WI38 (cell line): ENCODE measurements around the gene LRRK1.

Experiments used
- H3K4me3 ChIP-seq: 2 replicates; pipeline ENCODE4 v1.5.1; 2011; ENCODE audit warnings: low read depth, mild to moderate bottlenecking, control low read depth, low read length
- TF ChIP-seq, protein P1 (sequence below): IDR thresholded peaks from 2 replicates; pipeline ENCODE4 v1.5.1; 2012; ENCODE audit warnings: low read depth, mild to moderate bottlenecking, control low read depth, low read length

Gene LRRK1

DNA sequence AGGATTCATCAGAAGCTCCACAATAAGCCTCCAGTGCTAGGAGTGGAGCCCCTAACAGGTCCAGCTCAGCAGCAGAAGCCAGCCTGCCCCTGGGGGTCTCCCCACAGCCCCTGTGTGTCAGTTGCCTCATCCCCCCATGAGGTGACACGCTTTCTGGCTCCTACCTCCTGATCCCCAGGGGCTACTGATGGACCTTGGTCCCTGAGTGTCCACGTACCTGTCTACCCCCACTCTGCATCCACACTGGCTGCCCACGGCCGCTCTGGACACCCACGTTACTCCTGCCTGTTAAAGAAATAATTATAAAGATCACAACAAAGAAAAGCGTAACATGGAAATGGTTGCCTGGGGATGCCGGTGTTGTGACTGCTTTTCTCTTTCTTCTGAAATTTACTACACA is 189.6 kb downstream of the LRRK1 start:
- H3K4me3 ChIP-seq, result no peak overlapping the region
- TF ChIP-seq, protein P1, sequence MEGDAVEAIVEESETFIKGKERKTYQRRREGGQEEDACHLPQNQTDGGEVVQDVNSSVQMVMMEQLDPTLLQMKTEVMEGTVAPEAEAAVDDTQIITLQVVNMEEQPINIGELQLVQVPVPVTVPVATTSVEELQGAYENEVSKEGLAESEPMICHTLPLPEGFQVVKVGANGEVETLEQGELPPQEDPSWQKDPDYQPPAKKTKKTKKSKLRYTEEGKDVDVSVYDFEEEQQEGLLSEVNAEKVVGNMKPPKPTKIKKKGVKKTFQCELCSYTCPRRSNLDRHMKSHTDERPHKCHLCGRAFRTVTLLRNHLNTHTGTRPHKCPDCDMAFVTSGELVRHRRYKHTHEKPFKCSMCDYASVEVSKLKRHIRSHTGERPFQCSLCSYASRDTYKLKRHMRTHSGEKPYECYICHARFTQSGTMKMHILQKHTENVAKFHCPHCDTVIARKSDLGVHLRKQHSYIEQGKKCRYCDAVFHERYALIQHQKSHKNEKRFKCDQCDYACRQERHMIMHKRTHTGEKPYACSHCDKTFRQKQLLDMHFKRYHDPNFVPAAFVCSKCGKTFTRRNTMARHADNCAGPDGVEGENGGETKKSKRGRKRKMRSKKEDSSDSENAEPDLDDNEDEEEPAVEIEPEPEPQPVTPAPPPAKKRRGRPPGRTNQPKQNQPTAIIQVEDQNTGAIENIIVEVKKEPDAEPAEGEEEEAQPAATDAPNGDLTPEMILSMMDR, result no peak

DNA sequence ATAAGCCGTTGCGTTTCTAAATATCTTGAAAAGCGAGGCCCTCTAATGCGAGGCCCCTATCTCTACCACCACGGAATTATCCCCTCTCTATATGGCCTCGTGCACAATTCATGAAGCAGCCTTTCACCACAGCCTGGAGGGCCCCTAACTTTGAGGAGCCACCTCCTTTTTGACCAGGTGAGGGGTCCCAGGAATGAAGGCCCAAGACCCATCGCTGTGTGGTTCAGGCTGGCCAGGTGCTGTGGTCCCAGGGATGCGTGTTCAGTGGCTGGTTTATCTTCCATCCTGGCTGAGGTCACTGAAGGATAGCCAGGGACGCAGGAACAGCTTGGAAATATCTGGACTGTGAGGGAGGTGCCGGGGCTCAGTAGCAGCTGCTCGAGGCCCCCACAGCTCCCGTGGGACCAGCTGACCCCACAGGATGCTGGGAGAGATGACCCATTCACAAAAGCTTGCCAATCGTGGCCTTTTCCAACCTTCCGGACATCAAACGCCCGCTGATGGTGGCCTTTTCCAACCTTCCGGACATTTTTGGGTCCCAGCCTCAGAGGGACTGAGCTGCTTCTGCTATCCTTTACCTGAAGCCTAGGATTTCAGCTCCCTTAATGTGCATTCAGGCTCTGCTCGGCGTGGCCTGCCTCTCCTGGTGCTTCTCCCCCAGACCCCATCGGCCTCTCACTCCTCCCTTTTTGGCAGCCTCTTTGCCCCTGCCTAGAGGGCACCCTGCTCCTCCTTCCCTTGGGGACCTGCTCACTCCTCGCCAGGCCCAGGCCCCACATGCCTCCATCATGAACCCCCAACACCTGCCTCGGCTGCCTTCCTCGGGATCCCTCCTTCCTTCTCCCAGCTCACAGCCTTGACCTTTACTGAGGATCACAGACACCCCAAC is 191.8 kb downstream of the LRRK1 start:
- TF ChIP-seq, protein P1, result no peak
- H3K4me3 ChIP-seq, result no peak overlapping the region

DNA sequence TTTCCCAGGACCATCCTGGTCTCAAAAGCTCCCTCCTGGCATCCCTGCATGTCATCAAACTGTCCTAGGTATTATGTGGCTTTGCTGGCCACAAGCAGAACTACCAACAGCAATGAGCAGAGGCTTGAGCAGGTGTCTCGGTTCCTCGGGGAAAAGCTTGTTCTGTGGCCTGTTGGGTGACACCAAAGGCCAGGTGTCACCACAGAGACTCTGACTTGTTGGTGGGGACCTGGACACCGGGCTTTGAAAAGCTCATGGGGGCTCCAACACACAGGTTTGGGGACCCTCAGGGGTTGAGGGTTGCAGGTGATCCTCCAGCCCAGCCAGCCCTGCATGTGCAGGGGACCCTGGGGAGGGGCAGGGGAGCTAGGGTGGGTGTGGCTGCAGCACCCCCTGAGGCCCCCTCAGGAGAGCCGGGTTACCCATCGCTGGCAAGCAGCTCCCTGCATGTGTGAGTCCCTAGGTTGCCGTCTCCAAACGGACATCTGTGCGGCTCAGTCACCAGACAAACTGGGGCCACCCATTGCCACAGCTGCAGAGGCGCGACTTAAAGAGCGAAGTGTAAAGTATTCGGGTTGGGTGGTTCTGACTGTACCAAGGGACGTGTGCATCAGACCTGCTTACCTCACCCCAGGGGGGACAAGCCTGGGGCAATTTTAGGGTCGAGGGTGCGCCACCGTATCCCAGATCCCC is 192.6 kb downstream of the LRRK1 start:
- TF ChIP-seq, protein P1, result no peak
- no peak overlapping the region for H3K4me3 ChIP-seq

DNA sequence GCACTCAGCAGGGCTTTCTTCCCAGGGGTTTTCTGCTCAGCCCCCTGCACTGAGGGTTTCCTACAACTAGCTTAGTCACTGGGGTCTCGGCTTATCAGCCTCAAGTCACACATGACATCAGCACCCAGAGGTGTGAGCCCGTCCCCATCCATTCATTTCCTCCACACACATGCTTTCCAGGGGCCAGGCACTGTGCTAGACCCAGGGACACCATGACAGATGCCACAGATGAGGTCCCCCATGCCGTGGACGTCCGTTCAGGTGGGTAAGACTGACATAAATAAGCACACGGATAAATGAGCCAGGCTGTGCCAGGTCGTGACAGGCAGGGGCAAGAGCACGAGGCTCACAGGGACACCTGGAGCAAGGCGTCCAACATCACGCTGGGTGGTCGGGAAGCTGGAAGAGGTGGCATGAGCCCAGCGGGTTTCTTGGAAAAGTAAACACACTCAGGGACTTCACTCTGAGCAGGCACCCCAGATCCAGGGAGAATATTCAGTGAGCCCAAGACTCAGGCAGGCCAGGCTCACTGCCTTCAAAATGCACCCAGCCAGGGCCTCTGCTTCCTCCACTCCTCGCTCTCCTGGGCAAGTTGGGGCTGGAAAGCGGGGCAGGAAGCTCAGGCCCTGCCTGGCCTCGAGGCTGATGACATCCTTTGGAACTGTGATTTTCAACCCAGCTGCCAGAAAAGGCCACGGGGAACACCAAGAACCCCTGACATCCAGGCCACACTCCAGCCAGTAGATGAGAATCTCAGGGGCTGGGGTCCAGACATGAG is 193.4 kb downstream of the LRRK1 start:
- H3K4me3 ChIP-seq, result no peak overlapping the region
- TF ChIP-seq, protein P1, result no peak

DNA sequence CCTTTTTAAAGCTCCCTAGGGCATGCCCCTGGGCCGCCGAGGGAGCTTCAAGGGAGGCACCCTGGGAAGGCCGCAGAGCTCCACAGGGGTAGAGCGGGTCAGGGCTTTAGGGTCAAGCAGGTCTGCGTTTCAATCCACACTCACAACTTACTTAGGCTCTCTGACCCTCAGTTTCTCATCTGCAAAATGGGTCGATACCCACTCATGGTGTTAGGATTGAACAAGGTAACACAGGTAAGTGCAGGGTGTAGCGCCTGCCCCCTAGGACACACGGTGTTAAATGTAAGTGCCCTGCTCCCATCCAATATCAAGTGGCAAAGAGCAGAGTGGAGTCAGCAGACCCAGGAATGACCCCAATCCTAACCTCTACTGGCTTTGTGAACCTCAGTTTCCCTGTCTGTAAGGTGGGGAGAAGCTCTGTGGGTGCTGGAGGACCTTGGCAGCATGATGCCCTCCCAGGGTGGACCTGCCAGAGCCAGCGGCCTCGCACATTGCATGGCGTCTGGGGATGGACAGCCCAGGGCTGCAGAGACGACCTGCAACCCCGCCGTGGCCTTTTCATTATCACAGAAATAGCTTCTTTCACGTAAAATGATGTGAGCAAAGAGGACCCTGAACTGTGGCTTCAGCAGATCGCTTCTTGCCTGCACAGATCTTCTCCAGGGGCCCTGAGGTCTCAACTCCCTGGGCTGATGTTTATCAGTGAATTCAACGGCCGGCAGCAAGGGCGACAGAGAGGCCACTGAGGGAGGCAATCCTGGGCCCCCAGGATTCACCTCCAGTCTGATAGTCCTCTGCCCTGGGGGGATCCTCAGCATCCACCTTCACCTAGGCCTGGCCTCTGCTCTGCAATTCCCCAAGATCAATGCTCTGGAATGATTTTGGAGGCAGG is 194.2 kb downstream of the LRRK1 start:
- TF ChIP-seq, protein P1, result no peak
- H3K4me3 ChIP-seq, result no peak overlapping the region

DNA sequence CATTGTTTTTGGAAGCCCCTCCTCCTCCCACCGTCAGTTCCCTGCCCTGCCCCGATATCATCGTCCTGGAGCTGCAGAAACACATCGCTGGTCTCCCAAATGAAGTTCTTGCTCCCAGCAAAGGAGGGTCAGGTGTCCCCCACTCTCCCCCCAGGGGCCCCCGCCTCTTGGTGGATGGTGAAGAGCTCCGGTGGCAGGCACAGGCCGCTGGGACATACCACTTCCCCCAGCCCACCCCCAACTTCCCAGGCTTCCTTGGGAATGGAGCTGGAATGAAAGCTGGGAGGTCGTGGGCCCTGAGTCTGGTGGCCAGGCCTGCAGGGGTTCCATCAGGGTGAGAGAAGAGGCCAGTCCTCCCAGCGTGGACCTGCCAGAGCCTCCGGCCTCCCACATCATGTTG is 195.0 kb downstream of the LRRK1 start:
- no peak overlapping the region for H3K4me3 ChIP-seq
- TF ChIP-seq, protein P1, result no peak
